GM23248 (cell line): ENCODE measurements around the gene XXYLT1.

Experiments used
- EZH2 ChIP-seq: fragments of 200-600 bp; sonication (generic); IDR thresholded peaks from 2 replicates; pipeline ENCODE4 v1.6.1; 2018; ENCODE audit warnings: antibody characterized with exemption, mild to moderate bottlenecking; ENCODE audit not compliant: insufficient read depth, poor library complexity, severe bottlenecking
- EZH2phosphoT487 ChIP-seq: fragments of 200-600 bp; sonication (generic); IDR thresholded peaks from 2 replicates; pipeline ENCODE4 v1.6.1; 2018; ENCODE audit warnings: antibody characterized with exemption, moderate library complexity, mild to moderate bottlenecking, low read depth; ENCODE audit not compliant: insufficient read depth

DNA sequence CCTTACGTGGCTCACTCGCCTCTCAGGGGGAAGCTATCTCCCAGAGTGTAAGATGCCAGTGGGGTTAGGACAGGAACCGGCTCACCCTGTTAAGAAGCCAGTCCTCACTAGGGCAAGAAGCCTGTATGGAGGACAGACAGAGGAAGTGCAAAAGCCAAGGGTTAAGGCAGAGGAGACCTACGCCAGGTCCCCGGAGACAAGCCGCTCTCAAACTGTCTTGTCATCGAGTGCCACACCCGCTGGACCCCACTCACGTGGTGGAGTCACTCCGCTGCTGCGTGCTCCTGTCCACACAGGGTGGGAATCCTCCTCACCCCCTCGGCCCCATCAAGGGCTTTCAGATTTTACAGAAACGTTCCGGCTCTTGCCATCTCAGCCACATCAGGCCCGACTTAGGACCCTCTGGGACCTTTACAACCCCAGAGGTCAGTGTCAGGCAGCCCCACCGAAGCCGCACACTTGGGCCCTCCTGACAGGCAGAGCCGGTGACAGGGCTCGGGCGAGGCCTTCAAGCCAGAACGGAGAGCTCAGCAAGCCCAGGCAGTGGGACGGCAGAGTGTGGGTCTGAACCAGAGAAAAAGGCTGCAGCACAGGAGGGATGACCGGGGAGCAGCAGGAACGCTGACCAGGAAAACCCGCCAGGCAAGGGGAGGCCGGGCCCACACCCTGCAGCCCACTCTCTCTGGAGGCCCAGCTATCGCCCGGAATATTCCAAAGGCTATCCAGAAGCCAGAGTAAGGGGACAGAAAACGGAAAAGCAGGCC is 61.7 kb downstream of the XXYLT1 start:
- no peak for TF ChIP-seq EZH2phosphoT487
- no peak for TF ChIP-seq EZH2
